ENCODE data around the gene RNF32. TPM values are rescaled to one million over a fixed set of nuclear protein-coding genes. Genes with fewer than 3 reads are reported as not detected.

Gene RNF32
- total RNA-seq, 1 experiment from 2014 or later = 2.2 TPM

GRCh38 chr7:156606135-156606534 is 34.4 kb upstream of the RNF32 start:
- ChIA-PET CTCF (no interaction called here), POLR2A (ENCODE audit: unreplicated experiment) (no interaction called here)
- Histone ChIP-seq H3K27ac (no peak overlapping the region), H3F3A (ENCODE audit: insufficient read depth, low read depth) (no peaks in the 10 kb centered on the region), H3K36me3 (ENCODE audit: low read depth) (no peaks in the 10 kb centered on the region), H3K9me2 (ENCODE audit: insufficient read depth) (no peaks in the 10 kb centered on the region), H3K9me3 (ENCODE audit: insufficient read depth, low read depth) (no peaks in the 10 kb centered on the region), H2AFZ (no peak overlapping the region), H3K27me3 (ENCODE audit: insufficient read depth, low read depth) (peaks cover 76% of the 10 kb centered on the region), H3K4me2 (no peak overlapping the region), H3K4me3 (no peak overlapping the region), H4K20me1 (ENCODE audit: insufficient read depth) (no peaks in the 10 kb centered on the region), H3K4me1 (replicated peaks; ENCODE audit: insufficient read depth) (no peaks in the 10 kb centered on the region), H3K79me2 (ENCODE audit: low read depth) (no peaks in the 10 kb centered on the region)
- intact Hi-C loops (cut with micrococcal nuclease; ENCODE audit: unreplicated experiment) = no loop called here
- no peak for DNase-seq
- BruUV-seq (replicated peaks) = no TSS peak
- TF ChIP-seq EZH2 (IDR thresholded peaks at IDR 0.05; ENCODE audit: low read depth) = no peak
- no peak for TF ChIP-seq CTCF (conservative IDR thresholded peaks at IDR 0.05)

- Histone ChIP-seq H2AFZ (no peak overlapping the region), H3K4me1 (replicated peaks; ENCODE audit: insufficient read depth) (no peaks in the 10 kb centered on the region), H3K9me2 (ENCODE audit: insufficient read depth) (no peaks in the 10 kb centered on the region), H3K4me2 (no peak overlapping the region), H3K36me3 (ENCODE audit: low read depth) (no peaks in the 10 kb centered on the region), H3K9me3 (ENCODE audit: insufficient read depth, low read depth) (no peaks in the 10 kb centered on the region), H4K20me1 (ENCODE audit: insufficient read depth) (no peaks in the 10 kb centered on the region), H3K27ac (no peak overlapping the region), H3K4me3 (no peak overlapping the region), H3F3A (ENCODE audit: insufficient read depth, low read depth) (no peaks in the 10 kb centered on the region), H3K79me2 (ENCODE audit: low read depth) (no peaks in the 10 kb centered on the region), H3K27me3 (ENCODE audit: insufficient read depth, low read depth) (peaks cover 76% of the 10 kb centered on the region)
- ChIA-PET POLR2A (ENCODE audit: unreplicated experiment) (no interaction called here), CTCF (no interaction called here)
- no TSS peak for BruUV-seq (replicated peaks)
- intact Hi-C loops (cut with micrococcal nuclease; ENCODE audit: unreplicated experiment) = no loop called here
- TF ChIP-seq EZH2 (IDR thresholded peaks at IDR 0.05; ENCODE audit: low read depth) (no peak), CTCF (conservative IDR thresholded peaks at IDR 0.05) (no peak)
- no peak for DNase-seq
Measured at GRCh38 chr7:156606691-156607331, 33.8 kb upstream of the RNF32 start.

GRCh38 chr7:156607332-156608172 is 33.0 kb upstream of the RNF32 start:
- H3K4me2 ChIP-seq = no peak overlapping the region
- H3K4me1 ChIP-seq (replicated peaks; ENCODE audit: insufficient read depth) = no peaks in the 10 kb centered on the region
- H2AFZ ChIP-seq = no peak overlapping the region
- H3K9me2 ChIP-seq (ENCODE audit: insufficient read depth) = no peaks in the 10 kb centered on the region
- ChIA-PET CTCF (no interaction called here), POLR2A (ENCODE audit: unreplicated experiment) (no interaction called here)
- no TSS peak for BruUV-seq (replicated peaks)
- no peaks in the 10 kb centered on the region for H4K20me1 ChIP-seq (ENCODE audit: insufficient read depth)
- peaks cover 76% of the 10 kb centered on the region for H3K27me3 ChIP-seq (ENCODE audit: insufficient read depth, low read depth)
- H3K4me3 ChIP-seq = no peak overlapping the region
- TF ChIP-seq EZH2 (IDR thresholded peaks at IDR 0.05; ENCODE audit: low read depth) (no peak), CTCF (conservative IDR thresholded peaks at IDR 0.05) (no peak)
- intact Hi-C loops (cut with micrococcal nuclease; ENCODE audit: unreplicated experiment) = no loop called here
- H3K36me3 ChIP-seq (ENCODE audit: low read depth) = no peaks in the 10 kb centered on the region
- H3K27ac ChIP-seq = no peak overlapping the region
- H3K9me3 ChIP-seq (ENCODE audit: insufficient read depth, low read depth) = no peaks in the 10 kb centered on the region
- H3K79me2 ChIP-seq (ENCODE audit: low read depth) = no peaks in the 10 kb centered on the region
- no peak for DNase-seq
- H3F3A ChIP-seq (ENCODE audit: insufficient read depth, low read depth) = no peaks in the 10 kb centered on the region

Measured in PC-9 (cell line).